Renal cortical epithelial cell (primary cell): ENCODE measurements around the gene C11orf71. TPM values are rescaled to one million over a fixed set of nuclear protein-coding genes. Genes with fewer than 3 reads are reported as not detected.

ENCODE experiments used
- DNase-seq: peaks from one replicate; pipeline ENCODE4 v3.0.0-alpha.2; 2011; ENCODE audit warnings: low read depth
- total RNA-seq: library from RNA; depleted of rRNA; stranded (reverse); fragments of >200 nt; gene quantifications from 2 replicates; pipeline ENCODE4 v1.2.3, GENCODE V29; 2014

Gene C11orf71
- total RNA-seq, 1 donor from 2014 or later = 3.1 TPM

- peak; percentile 50 for DNase-seq
Observed at GRCh38 chr11:114399490-114400215, 658 bp downstream of the C11orf71 start.

GRCh38 chr11:114398303-114398920 is 1.9 kb downstream of the C11orf71 start:
- DNase-seq = peak; percentile 33

DNA sequence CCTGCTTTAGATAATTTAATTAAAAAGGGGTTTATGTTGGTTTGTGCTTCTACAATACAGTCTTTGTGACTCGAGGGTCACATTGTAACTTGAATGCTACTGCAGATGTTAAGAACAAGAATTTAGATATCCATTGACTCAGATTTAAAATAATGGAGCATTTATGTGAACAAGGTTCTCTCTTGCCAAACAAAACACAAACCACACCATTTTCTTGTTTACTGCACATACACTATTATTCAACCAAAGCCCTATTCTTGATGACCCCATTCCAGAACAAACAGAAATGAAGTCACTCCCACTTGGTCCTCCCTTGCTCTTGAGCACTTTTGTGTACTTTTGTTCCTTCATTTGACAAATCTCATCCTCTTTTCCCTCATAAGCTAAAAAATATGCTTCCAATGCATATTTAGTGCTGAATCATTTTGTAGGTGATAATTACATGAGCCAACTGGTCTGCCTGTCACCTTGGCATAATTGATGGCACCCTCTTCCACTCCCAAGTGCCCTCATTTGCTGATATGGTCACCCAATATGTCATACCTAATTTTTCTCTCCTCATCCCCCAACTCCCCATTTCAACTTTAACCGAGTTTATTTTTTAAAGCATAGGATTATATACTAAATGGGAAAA is 2.8 kb downstream of the C11orf71 start:
- DNase-seq = no peak

- DNase-seq = no peak
Observed at GRCh38 chr11:114396916-114397315, 3.4 kb downstream of the C11orf71 start.

- DNase-seq = no peak
Observed at GRCh38 chr11:114395736-114396135, 4.6 kb downstream of the C11orf71 start.

DNA sequence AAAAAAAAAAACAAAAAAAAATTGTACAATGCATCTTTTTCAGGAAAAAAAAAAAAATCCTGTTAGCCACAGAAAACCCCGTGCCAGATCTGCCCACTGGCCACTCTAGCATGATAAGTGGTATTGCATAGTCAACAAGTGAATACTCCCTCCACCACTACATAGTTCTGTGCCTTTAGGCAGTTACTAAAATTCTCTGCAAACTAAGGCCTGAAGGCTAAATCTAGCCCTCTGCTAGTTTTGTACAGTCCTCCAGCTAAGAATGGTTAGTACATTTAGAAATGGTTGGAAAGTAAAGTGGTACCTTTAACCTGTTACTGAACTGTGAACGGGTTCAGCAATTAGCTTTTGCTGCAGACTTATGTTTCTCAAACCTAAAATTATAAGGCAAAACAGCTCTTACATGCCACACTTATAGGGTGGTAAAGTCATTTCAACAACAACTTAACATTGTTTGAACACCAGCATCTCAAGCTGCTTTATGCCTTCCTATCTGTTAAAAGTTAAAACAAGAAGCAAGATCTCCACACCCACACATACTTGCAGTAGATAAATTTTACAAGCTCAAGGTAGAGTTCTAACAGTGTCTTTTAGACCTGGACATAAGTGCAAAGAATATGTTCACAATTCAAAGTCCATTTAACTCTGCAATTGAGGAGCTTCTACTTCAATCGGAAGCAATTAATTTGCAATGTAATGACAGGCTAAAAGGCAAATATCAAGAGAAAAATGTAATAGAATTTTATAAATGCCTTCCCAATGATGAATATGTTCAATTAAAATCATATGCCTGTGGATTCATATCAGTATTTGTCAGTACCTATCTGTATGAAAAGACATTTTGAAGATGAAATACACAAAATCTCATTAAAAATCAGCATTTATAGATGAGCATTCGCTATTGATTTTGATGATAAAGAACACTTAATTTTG is 7.3 kb downstream of the C11orf71 start:
- DNase-seq = no peak

DNA sequence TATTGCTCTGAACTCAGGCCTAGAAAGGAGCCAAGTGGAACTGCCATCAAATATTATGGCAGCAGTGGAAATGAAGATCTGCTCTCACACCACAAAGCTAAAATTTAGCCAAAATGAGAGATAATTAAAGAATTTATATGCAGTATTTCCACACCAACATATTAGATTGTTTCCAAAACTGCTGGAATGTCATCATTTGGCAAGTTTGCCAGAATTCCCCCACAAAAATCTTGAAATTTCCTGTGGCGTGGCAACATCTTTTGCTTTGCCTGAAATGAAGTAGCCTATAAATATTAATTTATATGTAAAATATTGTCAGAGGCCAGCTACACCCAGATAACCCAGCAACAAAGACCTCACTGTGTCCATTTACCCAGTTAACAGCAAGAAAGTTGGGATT is 13.8 kb downstream of the C11orf71 start:
- no peak for DNase-seq

DNA sequence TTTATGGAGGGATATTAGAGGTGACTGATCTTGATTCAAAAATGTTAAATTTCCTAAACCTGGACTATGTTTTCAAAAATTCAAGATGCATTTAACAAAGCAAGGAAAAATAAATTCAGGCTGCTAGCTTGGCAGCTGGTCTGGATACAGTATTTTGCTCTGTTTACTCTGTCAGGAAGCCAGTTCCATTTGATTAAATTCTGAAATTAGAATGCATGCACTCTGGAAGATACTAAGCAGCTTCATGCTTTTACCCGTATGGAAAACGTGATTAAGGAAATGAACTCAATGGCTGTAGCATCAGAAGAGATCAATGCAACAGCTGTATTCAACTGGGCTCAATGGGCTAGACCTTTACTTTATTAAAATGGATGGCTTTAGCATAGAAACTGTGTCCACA is 14.2 kb downstream of the C11orf71 start:
- no peak for DNase-seq

- no peak for DNase-seq
Observed at GRCh38 chr11:114384487-114384886, 15.8 kb downstream of the C11orf71 start.

DNA sequence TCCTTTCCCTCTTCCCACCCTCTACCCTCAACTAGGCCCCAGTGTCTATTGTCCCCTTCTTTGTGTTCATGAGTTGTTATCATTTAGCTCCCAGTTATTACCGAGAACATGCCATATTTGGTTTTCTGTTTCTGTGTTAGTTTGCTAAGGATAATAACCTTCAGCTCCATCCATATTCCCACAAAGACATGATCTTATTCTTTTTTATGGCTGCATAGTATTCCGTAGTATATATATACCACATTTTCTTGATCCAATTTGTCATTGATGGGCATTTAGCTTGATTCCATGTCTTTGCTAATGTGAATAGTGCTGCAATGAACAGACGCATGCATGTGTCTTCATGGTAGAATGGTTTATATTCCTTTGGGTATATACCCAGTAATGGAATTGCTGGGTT is 17.8 kb downstream of the C11orf71 start:
- DNase-seq = no peak

GRCh38 chr11:114379394-114380069 is 20.8 kb downstream of the C11orf71 start:
- no peak for DNase-seq

GRCh38 chr11:114377612-114378267 is 22.6 kb downstream of the C11orf71 start:
- DNase-seq = no peak

- no peak for DNase-seq
Observed at GRCh38 chr11:114375052-114375451, 25.3 kb downstream of the C11orf71 start.

DNA sequence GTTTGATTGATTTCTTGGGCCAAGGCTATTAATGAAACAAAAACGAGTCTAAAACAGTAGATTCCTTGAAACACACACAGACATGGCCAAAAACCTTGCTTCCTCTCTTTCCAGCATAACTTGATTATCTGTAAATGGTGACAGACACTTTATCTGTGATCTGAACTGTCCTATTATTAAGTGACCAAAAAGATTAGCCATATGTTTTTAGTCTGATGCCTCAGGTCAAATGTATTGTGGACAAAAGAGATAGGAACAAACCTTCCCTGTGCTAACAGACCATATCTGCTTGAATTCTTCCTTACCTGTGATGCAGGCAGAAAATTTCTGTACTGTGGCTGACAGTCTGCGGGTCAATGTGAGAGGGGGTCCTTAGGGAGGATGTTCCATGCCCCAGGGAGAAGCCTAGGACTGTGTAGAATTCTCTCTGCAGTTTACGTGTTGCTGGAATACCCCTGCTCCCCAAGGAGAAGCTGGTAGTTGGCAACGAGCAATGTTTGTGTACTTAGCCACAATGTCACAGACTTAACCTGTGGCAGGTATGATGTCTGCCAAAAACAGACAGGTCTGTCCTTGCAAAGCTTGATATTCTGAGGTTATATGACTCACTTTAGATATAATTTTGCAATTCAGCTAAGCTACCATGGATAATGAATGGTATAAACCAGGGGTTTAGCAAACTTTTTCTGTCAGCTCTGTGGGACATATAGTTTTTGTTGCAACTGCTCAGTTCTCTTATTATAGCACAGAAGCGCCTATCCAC is 31.2 kb downstream of the C11orf71 start:
- DNase-seq = no peak

GRCh38 chr11:114367244-114367957 is 32.9 kb downstream of the C11orf71 start:
- no peak for DNase-seq

DNA sequence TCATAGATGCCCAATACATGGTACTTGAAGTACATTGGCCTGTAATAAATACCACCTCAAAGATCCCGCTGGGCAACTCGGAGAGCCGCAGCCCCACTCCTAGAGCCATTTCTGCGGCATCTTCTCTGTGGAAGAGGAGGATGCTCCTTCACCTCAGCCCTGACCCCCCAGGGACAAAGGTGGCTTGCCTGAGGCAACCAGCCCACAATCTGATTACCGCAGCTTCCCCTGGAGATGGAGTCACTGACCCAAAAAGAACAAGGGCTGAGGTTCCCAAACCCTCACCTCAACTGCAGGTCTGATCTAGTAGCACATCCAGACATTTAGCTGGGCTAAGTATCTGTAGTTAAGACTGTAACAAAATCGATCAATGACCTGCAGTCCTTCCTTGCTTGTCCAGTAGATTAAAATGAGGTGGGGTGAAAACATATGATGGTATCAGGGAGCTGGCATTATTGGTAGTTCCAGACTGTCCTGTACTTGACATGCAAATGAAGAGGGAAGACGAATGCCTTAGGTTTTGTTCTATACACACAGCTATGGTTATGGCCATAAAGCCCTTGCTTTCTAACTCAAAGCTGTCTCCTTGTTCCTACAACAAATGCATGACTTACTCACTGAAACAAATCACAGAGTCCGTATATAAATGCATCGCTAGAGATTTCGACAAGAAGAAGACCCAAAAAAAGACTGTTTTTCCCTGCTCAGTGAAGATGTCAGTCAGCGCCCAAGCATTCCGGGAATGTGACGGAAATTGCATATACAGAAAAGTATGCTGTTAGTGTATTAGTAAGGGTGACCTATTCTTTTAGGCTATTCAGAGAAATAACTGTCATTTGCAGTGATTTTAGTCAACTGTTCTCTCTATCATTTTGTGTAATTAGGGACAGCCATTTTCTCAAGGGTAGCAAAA is 33.7 kb downstream of the C11orf71 start:
- no peak for DNase-seq

- no peak for DNase-seq
Observed at GRCh38 chr11:114362958-114363357, 37.4 kb downstream of the C11orf71 start.

DNA sequence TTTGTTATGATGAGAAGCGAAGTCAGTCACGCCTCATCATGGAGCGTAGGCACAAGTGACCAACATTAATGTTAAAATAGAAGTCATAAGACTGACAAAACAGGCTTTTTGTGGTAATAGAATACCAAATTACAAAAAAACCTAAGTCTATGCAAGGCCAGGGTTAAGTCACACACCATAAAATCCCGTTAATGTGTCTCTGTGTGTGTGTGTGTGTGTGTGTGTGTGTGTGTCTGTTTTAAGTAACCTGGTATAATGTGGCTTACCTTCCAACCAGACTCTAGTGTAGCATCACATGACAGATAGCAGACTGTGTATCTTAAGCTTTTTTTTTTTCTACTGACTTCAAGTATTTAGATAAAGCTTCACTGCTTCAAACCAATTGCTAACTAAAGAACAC is 38.0 kb downstream of the C11orf71 start:
- DNase-seq = no peak
